ENCODE results near the gene RPGRIP1.

DNA sequence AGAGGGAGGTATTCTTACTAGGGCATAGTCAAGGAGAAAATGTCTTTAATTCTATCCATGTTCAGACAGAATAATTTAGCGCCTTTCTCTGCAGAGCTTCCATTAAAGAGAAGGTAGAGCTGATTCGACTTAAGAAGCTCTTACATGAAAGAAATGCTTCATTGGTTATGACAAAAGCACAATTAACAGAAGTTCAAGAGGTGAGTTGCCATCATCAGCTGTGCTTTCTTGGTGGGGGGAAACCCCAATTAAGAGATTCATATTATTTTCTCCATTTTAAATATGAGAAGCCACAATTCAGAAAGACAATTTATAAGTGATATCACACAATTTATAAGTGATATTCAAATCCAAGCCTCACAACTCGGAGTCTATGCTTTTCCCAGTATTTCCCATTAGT is 27.8 kb downstream of the RPGRIP1 start:
- TF ChIP-seq ARNT (IDR thresholded peaks at IDR 0.05) (no peak), PKNOX1 (IDR thresholded peaks at IDR 0.05) (no peak), TARDBP (IDR thresholded peaks at IDR 0.05) (no peak), SP1 (IDR thresholded peaks at IDR 0.05) (no peak), SUZ12 (IDR thresholded peaks at IDR 0.05) (no peak), NFRKB (IDR thresholded peaks at IDR 0.05) (no peak), CTBP1 (IDR thresholded peaks at IDR 0.05; ENCODE audit: borderline replicate concordance) (no peak)
